Kidney tubule cell (primary cell): ENCODE data around the gene FBXO24.
"Not testable (repeated sequence)": the region's sequence is repeated elsewhere in the genome, so short reads cannot be mapped to it uniquely, and the experiment has no call there.

ENCODE experiments used
- DNase-seq: peaks from one replicate; pipeline ENCODE4 v3.0.0-alpha.2; 2018; ENCODE audit warnings: low spot score

The FBXO24 gene

GRCh38 chr7:100559127-100559526 lies 27.0 kb upstream of the FBXO24 start:
- no peak for DNase-seq

- no peak for DNase-seq
These were observed 24.5 kb upstream of the FBXO24 start for GRCh38 chr7:100561491-100562194.

GRCh38 chr7:100562195-100563099 lies 23.7 kb upstream of the FBXO24 start:
- DNase-seq = no peak

GRCh38 chr7:100563100-100563564 lies 23.0 kb upstream of the FBXO24 start:
- DNase-seq = no peak

GRCh38 chr7:100563809-100564400 lies 22.2 kb upstream of the FBXO24 start:
- peak; percentile 58 for DNase-seq

GRCh38 chr7:100564405-100564804 lies 21.7 kb upstream of the FBXO24 start:
- DNase-seq = not testable (repeated sequence)

- no peak for DNase-seq
These were observed 21.0 kb upstream of the FBXO24 start for GRCh38 chr7:100565133-100565571.

GRCh38 chr7:100566018-100566531 lies 20.1 kb upstream of the FBXO24 start:
- DNase-seq = no peak

GRCh38 chr7:100567031-100567730 lies 18.9 kb upstream of the FBXO24 start:
- DNase-seq = no peak

- DNase-seq = no peak
These were observed 18.4 kb upstream of the FBXO24 start for GRCh38 chr7:100567751-100568175.

GRCh38 chr7:100568176-100568895 lies 17.8 kb upstream of the FBXO24 start:
- no peak for DNase-seq

GRCh38 chr7:100568896-100569844 lies 17.0 kb upstream of the FBXO24 start:
- DNase-seq = no peak

GRCh38 chr7:100570954-100571828 lies 14.9 kb upstream of the FBXO24 start:
- no peak for DNase-seq

GRCh38 chr7:100571829-100572116 lies 14.4 kb upstream of the FBXO24 start:
- DNase-seq = no peak

- no peak for DNase-seq
These were observed 13.7 kb upstream of the FBXO24 start for GRCh38 chr7:100572281-100572948.

- DNase-seq = no peak
These were observed 13.0 kb upstream of the FBXO24 start for GRCh38 chr7:100572949-100573675.

GRCh38 chr7:100573691-100574361 lies 12.3 kb upstream of the FBXO24 start, which contains the start of gene SAP25:
TSS of gene SAP25 (minus strand) at chr7:100573900. CDS start at chr7:100573742, 158 bp downstream.
- no peak for DNase-seq
